HG02588 (cell line): ENCODE data around the gene MAGEA8.
A peak's percentile ranks its signal among the peaks of the same experiment; 100 is the strongest.
"Not testable (repeated sequence)": the region's sequence is repeated elsewhere in the genome, so short reads cannot be mapped to it uniquely, and the experiment has no call there.

Experiments used
- ATAC-seq: cut with Tn5 transposase; IDR thresholded peaks from one replicate; pipeline ENCODE4 v1.9.1; 2021; ENCODE audit warnings: mild to moderate bottlenecking, moderate library complexity; ENCODE audit not compliant: unreplicated experiment

The MAGEA8 gene, protein sequence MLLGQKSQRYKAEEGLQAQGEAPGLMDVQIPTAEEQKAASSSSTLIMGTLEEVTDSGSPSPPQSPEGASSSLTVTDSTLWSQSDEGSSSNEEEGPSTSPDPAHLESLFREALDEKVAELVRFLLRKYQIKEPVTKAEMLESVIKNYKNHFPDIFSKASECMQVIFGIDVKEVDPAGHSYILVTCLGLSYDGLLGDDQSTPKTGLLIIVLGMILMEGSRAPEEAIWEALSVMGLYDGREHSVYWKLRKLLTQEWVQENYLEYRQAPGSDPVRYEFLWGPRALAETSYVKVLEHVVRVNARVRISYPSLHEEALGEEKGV

DNA sequence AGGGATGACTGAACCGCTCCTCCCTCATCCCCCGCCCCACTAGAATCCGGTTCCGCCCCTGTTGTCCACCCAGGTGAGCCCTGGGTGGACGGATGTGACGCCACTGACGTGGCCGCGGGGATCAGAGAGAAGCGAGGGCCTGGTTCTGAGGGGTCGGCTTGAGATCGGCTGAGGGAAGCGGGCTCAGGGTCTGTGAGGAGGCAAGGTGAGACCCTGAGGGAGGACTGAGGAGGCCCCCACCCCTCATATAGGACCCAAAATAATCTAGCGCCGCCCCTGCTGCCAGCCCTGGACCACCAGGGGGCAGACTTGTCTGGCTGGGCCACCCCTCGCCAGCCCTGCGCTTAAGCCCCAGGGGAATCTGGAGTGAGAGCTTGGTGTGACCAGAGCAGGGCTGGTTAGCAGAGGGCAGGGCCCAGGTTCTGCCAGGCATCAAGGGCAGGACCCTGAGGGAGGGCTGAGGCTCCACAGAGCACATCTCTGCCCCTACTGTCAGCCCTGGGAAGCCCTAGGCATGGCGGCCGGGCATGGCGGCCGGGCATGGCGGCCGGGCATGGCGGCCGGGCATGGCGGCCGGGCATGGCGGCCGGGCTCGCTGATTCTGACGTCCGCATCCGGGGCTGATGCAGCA is at the start of gene MAGEA8:
Gene MAGEA8, plus strand, starts transcription at position 103 of the 631 bp plus-strand sequence. CDS start 3,090 bp downstream, outside the sequence.
- ATAC-seq, result no peak

DNA sequence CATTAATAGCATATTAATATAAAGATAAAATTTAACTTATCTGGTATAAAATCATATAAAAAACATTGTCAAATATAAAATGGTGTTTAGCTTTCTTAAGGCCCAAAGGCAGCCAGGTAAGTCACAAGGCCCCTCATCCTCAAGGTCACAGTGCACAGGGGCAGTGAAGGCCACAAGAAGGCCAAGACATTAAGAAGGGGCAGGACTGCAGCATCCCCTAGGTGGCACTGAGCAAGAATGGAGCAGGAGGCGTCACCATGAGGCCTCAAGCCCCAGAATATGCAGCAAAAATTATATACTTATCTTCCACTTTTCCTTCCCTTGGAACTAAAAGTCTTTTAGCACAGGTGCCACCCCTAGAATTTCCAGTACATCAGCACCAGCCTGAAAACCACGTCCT is 49.5 kb upstream of the MAGEA8 start:
- no peak for ATAC-seq

DNA sequence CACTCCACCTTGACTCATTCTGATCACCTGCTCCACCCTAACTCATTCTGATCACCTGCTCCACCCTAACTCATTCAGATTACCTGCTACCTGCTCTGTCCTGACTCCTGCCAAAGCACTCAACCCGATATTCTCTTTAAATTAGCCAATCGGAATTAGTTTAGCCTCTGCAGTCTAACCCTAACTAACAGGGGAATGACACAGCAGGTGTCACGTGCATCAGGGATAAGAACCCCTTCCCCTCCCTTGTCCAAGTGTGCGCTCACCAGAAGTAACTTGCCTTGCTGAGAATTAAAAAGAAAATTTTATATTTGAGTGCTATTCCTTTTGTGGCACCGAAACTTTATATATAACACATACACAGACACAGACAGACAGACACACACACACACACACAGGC is 44.3 kb upstream of the MAGEA8 start:
- not testable (repeated sequence) for ATAC-seq

DNA sequence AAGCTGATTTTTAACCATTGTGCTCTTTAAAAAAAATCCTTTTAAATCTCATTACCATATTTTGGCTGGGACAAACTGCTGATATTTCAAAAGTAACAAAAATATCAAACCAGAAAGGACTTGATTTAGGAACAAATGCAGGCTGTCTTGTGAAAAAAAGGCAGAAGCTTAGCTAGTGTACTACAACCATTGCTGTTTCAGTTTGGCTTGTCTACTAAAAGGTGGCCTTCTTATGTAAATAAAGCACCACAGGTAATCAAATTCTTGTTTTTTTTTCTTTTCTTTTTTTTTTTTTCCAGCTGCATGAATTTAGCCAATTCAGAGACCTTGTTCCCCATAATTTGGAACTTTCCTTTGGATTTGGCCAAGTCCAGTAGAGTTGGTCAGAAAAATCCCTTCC is 43.8 kb upstream of the MAGEA8 start:
- ATAC-seq, result no peak

DNA sequence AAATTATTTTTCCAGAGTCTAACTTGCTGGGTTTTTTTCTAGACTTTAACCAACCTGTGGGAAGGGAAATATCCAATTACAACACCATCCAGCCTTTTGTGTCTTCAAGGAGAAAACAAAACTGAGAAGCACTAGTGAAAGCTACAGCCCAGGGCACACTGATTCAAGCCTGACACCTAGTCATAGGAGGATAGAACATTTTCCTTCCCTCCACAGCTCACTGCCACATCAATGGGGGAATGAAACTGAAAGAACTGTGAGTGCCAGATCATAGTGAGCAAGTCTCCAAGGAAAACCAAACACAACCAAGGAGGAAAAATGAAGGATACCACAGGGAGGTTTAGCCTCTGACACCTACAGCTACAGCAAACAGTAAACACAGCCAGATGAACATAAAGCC is 43.3 kb upstream of the MAGEA8 start:
- ATAC-seq, result no peak

DNA sequence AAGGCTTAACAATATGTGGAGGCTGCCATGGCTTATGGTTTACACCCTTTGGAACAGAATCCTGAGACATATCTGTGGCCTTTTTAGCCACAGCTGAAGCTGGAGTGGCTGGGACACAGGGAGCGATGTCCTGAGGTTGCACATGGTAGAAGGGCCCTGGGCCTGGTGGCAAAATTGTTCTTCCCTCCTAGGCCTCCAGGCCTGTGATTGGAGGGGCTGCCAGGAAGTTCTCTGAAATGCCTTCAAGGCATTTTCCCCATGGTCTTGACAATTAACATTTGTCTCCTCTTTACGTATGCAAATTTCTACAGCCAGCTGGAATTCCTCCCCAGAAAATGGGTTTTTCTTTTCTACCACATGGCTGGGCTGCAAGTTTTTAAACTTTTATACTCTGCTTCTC is 39.1 kb upstream of the MAGEA8 start:
- no peak for ATAC-seq

DNA sequence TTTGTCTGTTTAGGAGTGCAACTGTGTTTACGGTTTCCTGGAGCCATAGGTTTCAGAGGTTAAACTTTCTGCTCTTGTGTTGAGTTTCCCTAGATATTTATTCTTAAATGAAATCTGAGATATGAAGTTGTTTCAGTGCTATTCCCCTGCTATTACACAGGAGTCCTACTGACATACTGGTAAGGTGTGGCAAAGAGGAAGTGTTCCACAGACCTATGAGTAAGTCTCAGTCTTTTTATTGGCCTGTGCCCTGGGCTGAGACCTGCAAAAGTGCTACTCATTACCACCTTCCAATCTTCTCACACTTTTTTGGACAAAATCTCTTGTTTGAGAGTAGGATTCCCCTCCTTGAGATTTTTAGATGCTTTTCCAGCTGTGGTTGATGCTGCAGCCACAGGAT is 35.6 kb upstream of the MAGEA8 start:
- ATAC-seq, result no peak

DNA sequence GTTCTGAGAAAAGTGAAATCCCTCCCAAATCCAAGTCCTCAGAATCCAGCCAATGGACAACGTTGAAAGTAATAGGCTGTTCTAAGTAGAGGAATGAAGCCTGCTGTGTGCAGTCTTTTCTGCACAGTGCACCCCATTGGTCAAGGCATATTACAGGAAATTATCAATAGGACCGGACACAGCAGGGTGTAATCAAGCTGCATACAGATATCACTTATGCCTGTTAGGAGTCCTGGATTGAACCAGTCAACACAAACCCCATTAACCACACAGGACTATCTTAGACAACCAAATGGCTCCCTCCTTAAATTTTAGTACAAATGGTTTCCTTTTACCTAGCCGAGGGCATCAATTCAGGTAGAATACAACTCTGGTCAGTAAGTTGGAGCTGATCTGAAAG is 34.2 kb upstream of the MAGEA8 start:
- no peak for ATAC-seq

DNA sequence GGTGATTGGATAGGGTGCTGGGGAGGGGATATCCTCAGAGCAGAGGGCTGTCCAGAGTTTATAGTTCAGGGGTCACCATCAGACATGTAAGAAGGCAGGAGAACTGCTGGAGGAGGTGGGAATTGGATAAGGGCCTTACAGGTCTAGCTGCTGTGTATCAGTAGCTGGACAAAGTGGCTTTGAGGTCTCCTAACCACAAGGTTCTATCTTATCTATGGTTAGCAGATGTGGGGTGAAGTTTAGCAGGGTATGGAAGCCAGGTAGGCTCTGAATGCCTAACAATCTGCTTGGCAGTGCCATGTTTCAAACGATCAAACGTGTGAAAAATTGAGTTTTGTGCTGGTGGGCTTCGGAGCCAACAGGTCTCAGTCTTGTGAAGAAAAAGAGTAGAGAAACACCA is 32.1 kb upstream of the MAGEA8 start:
- no peak for ATAC-seq

DNA sequence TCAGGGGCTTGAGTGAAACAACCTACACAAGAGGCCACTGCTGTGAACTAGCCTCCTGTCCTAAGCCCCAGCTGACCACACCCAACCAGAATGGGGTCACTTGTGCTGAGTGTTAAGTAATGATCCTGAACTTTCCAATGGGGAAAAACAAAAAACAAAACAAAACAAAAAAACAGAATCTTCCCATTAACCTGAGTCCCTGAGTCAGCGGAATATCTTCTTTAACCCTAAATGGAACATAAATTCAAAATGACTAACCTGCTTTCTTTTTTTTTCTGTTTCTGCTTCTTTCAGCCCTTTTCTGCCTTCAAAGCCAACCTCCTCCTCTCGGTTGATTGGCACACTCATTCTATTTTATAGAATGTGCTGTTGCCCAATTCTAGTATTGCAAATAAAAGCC is 31.2 kb upstream of the MAGEA8 start:
- no peak for ATAC-seq

DNA sequence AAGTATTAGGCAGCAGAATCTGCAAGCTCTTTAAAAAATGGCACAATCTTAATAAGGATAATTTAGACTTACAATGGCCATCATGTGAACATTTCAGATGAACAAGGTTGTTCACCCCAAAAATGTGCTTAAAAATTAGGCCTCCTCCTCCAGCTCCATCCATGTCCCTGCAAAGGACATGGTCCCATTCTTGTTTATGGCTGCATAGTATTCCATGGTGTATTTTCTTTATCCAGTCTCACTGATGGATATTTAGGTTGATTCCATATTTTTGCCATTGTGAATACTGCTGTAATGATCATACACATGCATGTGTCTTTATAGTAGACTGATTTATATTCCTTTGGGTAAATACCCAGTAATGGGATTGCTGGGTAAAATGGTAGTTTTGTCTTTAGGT is 29.1 kb upstream of the MAGEA8 start:
- ATAC-seq, result no peak

DNA sequence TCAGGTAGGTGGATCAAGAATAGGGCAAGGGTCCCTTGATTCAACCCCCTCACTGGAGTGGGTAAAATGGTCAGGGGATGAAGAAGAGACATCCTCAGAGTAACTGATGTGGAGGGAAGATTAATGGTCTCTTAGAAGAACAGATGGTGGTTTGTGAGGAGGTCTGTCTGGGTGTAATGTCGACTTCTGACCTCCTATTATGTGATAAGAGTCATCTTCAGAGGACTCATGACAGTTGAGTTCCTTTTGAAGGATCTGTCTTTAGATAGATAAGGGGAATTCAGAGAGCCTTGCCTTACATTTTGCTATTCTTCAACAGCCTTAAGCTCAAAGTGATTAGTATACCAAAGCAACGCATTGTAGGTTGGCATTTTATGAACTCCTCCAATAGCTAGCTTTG is 27.1 kb upstream of the MAGEA8 start:
- ATAC-seq, result no peak

DNA sequence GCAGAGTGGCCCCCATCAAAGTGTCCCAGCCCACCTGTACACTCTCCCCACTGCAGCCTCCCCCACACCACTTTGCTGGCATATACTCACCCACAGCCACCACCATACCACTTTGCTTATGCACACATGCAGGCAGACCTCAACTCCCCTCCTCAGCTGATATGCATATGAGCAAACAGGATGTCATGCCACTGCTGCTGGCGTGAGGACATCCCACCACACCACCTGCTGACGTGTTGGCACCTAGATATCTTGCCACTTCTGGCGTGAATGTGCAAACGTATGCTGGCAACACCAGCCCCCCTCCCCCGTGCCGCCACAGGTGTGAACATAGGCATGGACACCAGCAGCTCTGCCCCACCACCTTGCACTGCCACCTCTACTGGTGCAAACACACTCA is 22.4 kb upstream of the MAGEA8 start:
- ATAC-seq, result no peak

DNA sequence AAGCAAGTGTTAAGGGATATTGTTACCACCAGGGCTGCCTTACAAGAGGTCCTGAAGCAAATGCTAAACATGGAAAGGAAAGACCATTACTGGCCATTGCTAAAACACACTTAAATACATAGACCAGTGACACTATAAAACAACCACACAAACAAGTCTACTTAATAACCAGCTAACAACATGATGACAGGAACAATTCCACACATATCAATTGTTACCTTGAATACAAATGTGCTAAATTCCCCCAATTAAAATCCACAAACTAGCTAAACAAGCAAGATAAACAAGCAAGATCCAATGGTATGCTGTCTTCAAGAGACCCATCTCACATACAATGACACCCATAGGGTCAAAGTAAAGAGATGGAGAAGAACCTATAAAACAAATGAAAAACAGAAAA is 20.5 kb upstream of the MAGEA8 start:
- ATAC-seq, result no peak

DNA sequence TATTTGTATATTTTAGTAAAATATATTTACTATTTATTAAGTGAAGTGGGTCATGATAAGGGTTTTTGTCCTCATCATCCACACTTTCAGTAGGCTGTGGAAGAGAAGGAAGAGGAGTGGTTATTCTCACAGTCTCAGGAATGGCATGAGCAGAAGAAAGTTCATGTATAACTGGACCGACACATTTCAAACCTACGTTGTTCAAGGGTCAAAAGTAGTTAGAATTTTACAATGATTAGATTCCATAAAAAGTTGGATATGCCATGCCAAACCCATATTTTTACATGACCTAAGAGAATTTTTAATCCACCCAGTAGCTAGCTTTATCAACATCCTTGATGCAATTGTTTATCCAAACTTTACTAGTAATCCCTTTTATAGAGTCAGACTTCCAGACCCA is 15.6 kb upstream of the MAGEA8 start:
- ATAC-seq, result no peak

DNA sequence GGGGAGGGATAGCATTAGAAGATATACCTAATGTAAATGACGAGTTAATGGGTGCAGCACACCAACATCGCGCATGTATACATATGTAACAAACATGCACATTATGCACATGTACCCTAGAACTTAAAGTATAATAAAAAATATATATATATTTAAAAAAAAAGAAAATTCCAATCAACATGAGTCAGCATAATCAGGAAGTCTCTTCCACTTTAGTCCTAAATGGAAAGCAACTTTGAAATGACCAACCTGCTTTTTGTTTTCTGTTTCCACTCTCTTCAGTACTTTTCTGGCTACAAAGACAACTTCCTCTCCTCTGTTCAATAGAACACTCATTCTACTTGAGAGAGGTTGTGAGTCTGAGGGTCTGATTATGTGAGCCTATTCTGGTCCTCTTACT is 13.5 kb upstream of the MAGEA8 start:
- no peak for ATAC-seq

DNA sequence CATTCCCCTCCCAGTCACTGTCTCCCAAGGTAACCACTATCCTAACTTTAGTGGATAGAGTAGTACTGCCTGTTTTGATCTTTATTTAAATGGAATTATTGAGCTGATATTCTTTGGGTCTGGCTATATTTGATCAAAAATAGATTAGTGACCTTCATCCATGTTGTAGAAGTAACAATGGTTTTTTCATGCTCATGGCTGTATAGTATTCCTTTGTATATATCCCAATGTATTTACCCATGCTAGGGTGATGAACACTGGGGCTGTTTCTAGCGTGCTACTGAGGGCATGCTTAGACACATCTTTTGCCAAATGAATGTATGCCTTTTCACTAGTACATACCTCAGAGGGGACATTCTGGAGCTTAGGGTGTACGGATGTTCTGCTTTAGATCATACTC is 10.1 kb upstream of the MAGEA8 start:
- ATAC-seq, result no peak

DNA sequence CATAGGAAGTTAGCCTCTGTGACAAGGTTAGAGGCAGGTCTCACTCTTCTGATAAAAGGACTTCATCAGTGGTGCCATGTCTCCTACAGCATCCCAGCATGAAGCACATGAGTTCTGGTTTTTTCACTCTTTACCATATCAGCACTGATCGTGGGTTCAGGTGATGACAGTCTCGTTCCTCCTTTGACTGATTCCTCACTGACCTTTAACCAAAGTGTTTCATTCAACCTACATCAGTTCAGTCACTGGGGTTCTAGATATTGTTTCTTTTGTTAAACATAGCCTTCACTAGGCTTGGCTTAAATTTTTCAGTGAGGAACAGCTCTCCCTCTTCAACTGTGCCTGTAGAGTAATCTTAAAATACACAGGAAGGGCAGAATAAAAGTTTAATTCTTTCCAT is 9.6 kb upstream of the MAGEA8 start:
- no peak for ATAC-seq

DNA sequence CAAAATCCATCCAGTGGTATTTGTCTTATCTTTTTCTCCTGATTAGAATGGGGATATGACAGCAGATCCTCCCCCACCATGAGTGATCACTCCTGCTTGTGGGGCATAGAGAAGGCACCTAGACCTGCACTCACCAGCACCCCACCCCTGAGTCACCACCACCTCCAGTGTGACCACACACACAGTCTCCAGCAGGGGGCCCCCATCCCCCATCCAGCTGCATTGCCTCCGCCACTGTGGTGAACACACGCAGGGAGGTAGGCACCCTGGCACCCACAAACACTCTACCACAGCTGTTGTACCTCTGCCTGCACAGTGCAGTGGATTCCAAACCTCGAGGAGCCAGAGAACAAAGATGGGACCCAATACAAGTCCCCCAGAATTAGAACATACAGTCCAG is 9.0 kb upstream of the MAGEA8 start:
- ATAC-seq, result peak; percentile 96

DNA sequence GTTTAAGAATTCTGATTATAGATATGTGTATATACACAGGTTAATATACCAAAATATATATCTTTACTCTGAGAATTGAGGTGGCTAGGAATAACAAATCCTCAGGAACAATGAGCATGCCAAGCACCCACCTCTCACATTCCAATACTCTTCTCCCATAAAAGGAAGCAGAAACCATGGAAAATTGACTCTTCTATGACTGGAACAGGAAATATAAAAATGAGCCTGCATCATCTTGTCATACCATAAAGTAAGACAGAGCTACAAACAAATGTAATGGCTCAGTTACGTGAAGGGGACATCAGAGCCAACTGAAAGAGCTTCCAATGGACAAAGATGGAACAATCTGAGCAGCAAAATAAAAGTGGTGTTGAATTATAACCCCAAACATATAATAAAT is 3.8 kb upstream of the MAGEA8 start:
- ATAC-seq, result no peak

DNA sequence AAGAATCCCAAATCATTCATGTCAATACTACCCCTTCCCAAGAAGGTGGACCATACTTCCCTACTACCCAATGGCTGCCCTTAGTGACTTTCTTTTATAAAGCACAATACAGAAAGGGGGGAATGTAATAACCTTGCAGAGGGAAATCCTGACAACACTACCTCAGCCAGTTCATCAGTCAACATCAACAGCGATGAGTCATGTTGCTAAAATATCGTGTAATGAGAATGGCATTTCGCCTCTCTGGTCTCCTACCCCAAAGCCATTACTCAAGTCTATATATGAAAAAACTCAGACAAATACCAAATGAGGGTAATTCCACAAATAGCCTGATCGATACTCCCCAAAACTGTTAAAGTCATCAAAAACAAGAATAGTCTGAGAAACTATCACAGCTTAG is 3.3 kb upstream of the MAGEA8 start:
- ATAC-seq, result no peak

DNA sequence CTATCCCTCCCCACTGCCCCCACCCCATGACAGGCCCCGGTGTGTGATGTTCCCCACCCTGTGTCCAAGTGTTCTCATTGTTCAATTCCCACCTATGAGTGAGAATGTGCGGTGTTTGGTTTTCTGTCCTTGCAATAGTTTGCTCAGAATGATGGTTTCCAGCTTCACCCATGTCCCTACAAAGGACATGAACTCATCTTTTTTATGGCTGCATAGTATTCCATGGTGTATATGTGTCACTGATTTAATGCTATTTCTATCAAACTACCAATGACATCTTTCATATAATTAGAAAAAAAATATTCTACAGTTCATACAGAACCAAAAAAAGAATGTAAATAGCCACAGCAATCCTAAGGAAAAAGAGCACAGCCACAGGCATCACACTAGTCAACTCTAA is 9.8 kb downstream of the MAGEA8 start:
- ATAC-seq, result not testable (repeated sequence)

DNA sequence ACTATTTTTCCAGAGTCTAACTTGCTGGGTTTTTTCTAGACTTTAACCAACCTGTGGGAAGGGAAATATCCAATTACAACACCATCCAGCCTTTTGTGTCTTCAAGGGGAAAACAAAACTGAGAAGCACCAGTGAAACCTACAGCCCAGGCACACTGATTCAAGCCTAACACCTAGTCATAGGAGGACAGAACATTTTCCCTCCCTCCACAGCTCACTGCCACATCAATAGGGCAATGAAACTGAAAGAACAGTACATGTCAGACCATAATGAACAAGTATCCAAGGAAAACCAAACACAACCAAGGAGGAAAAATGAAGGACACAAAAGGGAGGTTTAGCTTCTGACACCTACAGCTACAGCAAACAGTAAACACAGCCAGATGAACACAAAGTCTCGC is 17.6 kb downstream of the MAGEA8 start:
- ATAC-seq, result no peak
